Keratinocyte (primary cell): Measurements from ENCODE around the gene MINK1. TPM values are rescaled to one million over a fixed set of nuclear protein-coding genes. Genes with fewer than 3 reads are reported as not detected.

Experiments used
- DNase-seq: peaks from one replicate; pipeline ENCODE4 v3.0.0-alpha.2; 2011; ENCODE audit warnings: low read depth, missing footprints, low spot score
- FAIRE-seq: peaks from 2 replicates; lab custom pipeline; 2011; peaks lifted over from hg19 to GRCh38; lab: Jason Lieb, UNC
- H2AFZ ChIP-seq: 2 replicates; pipeline ENCODE4 v1.6.0; 2012; ENCODE audit warnings: low read length, control low read depth, inconsistent platforms; ENCODE audit not compliant: control insufficient read depth
- H3K27ac ChIP-seq: 2 replicates; pipeline ENCODE4 v1.5.1; 2011; ENCODE audit warnings: low read length; ENCODE audit not compliant: control insufficient read depth, insufficient read depth
- H3K27me3 ChIP-seq: 3 replicates; pipeline ENCODE4 v1.6.0; 2011; ENCODE audit warnings: low read length; ENCODE audit not compliant: control insufficient read depth, insufficient read depth; ENCODE audit errors: extremely low read depth
- H3K36me3 ChIP-seq, 2 experiments: 2 replicates in 1 of 2; 3 replicates in 1 of 2; pipeline ENCODE4 v1.5.1; 2011; ENCODE audit warnings: low read length in 2 of 2, mild to moderate bottlenecking in 1 of 2; ENCODE audit not compliant: control insufficient read depth in 2 of 2, insufficient read depth in 2 of 2; ENCODE audit errors: extremely low read depth in 1 of 2
- H3K4me1 ChIP-seq: 3 replicates; pipeline ENCODE4 v1.5.1; 2011; ENCODE audit warnings: low read length; ENCODE audit not compliant: control insufficient read depth, insufficient read depth; ENCODE audit errors: extremely low read depth
- H3K4me2 ChIP-seq: 3 replicates; pipeline ENCODE4 v1.6.0; 2011; ENCODE audit warnings: low read depth, low read length; ENCODE audit not compliant: control insufficient read depth, insufficient read depth; ENCODE audit errors: extremely low read depth
- H3K4me3 ChIP-seq, 3 experiments: fragments of 200-600 bp in 1 of 3; sonication (generic) in 1 of 3; 2 replicates in 2 of 3; 3 replicates in 1 of 3; pipeline ENCODE4 v1.5.1; 2011 to 2016; ENCODE audit warnings: low read length in 3 of 3, mild to moderate bottlenecking in 3 of 3, control low read depth in 2 of 3, inconsistent platforms in 1 of 3, low read depth in 1 of 3, mixed read lengths in 1 of 3, mixed run types in 1 of 3, moderate library complexity in 1 of 3; ENCODE audit not compliant: control insufficient read depth in 2 of 3, insufficient read depth in 2 of 3; ENCODE audit errors: extremely low read depth in 1 of 3
- H3K79me2 ChIP-seq: 2 replicates; pipeline ENCODE4 v1.6.0; 2012; ENCODE audit warnings: low read length; ENCODE audit not compliant: control insufficient read depth, insufficient read depth
- H3K9ac ChIP-seq: 3 replicates; pipeline ENCODE4 v1.6.0; 2011; ENCODE audit warnings: low read length; ENCODE audit not compliant: control insufficient read depth, insufficient read depth; ENCODE audit errors: extremely low read depth
- H3K9me1 ChIP-seq: 3 replicates; pipeline ENCODE4 v1.6.0; 2011; ENCODE audit warnings: low read length; ENCODE audit not compliant: control insufficient read depth, insufficient read depth; ENCODE audit errors: extremely low read depth
- H3K9me3 ChIP-seq: 2 replicates; pipeline ENCODE4 v1.5.1; 2012; ENCODE audit warnings: low read depth, low read length; ENCODE audit not compliant: control insufficient read depth
- H4K20me1 ChIP-seq: 3 replicates; pipeline ENCODE4 v1.6.0; 2011; ENCODE audit warnings: low read length; ENCODE audit not compliant: control insufficient read depth, insufficient read depth; ENCODE audit errors: extremely low read depth
- EZH2 ChIP-seq: IDR thresholded peaks from one replicate; pipeline ENCODE4 v1.6.1; 2012; ENCODE audit warnings: inconsistent platforms, mild to moderate bottlenecking, low read length, moderate library complexity
- dilution Hi-C: fragments of 300-500 bp; cut with MboI; formaldehyde crosslinking; loops from one replicate; pipeline ENCODE4 v1.7.0; 2020; ENCODE audit warnings: low sequenced_read_pairs; ENCODE audit not compliant: extremely low pct_ligation_motif_present
- polyA plus RNA-seq, 5 experiments: library from polyadenylated mRNA; depleted of rRNA in 3 of 5; stranded (reverse) in 3 of 5; stranded (forward) in 1 of 5; unstranded in 1 of 5; fragments of >200 nt; gene quantifications; 1 replicate in 1 of 5; 2 replicates in 3 of 5; 3 replicates in 1 of 5; pipeline versions ENCODE4 v1.2.1 to v1.2.3, GENCODE V29; 2011 to 2012; ENCODE audit warnings: missing spikeins in 2 of 5, low read depth in 1 of 5, low replicate concordance in 1 of 5
- TF ChIP-seq, protein P1 (sequence below), 3 experiments: IDR thresholded peaks in 1 of 3; conservative IDR thresholded peaks in 1 of 3; optimal IDR thresholded peaks in 1 of 3; 2 replicates in 2 of 3; 3 replicates in 1 of 3; pipeline versions ENCODE3 to v1.5.1; 2011; ENCODE audit warnings: low read length in 3 of 3, mild to moderate bottlenecking in 3 of 3, moderate library complexity in 2 of 3, control low read depth in 1 of 3, inconsistent platforms in 1 of 3; ENCODE audit not compliant: insufficient read depth in 2 of 3; ENCODE audit errors: extremely low read depth in 1 of 3

The MINK1 gene
- polyA plus RNA-seq, 1 donor (not counting 4 experiments of a cell fraction or from before 2014, with no cell fraction given) = 82.8 TPM

DNA sequence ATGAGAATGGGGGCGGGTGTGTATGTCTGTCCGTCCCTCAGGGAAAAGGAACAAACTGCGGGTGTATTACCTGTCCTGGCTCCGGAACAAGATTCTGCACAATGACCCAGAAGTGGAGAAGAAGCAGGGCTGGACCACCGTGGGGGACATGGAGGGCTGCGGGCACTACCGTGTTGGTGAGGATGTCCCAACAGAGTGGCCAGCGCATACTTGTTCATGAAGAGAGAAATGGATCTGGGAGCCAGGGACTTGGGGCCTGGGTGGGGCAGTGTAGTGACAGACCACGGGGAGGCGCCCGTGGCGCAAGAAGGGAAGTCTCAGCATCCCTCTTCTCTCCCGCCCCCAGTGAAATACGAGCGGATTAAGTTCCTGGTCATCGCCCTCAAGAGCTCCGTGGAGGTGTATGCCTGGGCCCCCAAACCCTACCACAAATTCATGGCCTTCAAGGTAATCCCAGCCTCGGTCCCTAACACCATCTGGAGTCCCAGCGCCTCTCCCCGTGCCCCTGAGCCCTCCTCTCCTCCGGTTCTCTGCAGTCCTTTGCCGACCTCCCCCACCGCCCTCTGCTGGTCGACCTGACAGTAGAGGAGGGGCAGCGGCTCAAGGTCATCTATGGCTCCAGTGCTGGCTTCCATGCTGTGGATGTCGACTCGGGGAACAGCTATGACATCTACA lies 62.7 kb downstream of the MINK1 start:
- H3K36me3 ChIP-seq = peaks cover 44 to 45% of the 10 kb centered on the region in 2 experiments

DNA sequence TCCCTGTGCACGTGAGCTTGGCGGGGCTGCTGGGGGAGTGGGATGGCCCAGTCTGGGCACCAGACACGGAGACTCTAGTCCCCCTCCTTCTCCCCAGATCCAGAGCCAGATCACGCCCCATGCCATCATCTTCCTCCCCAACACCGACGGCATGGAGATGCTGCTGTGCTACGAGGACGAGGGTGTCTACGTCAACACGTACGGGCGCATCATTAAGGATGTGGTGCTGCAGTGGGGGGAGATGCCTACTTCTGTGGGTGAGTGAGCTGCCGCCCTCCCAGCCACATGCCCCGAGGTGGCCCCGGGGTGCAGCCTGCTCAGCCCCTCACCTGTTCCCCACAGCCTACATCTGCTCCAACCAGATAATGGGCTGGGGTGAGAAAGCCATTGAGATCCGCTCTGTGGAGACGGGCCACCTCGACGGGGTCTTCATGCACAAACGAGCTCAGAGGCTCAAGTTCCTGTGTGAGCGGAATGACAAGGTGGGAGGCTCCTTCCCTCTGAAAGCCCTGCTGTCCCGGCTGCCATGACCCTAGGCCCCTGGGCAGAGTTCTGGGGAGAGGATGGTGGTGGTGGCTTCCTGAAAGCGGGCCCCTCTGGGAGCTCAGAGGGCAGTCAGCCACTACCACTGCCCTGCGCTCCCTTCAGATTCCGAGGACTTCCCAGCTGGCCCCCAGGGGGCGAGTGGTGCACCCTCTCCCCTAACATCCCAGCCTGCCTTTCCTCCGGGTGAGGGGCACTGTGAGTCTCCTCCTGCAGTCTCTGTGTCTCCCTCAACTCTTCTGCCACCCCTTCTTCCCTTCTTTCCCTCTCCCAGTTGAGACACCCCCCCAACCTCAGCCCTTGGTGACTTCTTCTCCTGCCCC lies 63.4 kb downstream of the MINK1 start:
- FAIRE-seq = no peak

More for the DNA sequence above, 62.7 kb downstream of the MINK1 start:
- no peaks in the 10 kb centered on the region for H3K9me1 ChIP-seq
- H3K4me3 ChIP-seq = no peak overlapping the region
- H3K9me3 ChIP-seq = no peaks in the 10 kb centered on the region
- TF ChIP-seq, protein P1, sequence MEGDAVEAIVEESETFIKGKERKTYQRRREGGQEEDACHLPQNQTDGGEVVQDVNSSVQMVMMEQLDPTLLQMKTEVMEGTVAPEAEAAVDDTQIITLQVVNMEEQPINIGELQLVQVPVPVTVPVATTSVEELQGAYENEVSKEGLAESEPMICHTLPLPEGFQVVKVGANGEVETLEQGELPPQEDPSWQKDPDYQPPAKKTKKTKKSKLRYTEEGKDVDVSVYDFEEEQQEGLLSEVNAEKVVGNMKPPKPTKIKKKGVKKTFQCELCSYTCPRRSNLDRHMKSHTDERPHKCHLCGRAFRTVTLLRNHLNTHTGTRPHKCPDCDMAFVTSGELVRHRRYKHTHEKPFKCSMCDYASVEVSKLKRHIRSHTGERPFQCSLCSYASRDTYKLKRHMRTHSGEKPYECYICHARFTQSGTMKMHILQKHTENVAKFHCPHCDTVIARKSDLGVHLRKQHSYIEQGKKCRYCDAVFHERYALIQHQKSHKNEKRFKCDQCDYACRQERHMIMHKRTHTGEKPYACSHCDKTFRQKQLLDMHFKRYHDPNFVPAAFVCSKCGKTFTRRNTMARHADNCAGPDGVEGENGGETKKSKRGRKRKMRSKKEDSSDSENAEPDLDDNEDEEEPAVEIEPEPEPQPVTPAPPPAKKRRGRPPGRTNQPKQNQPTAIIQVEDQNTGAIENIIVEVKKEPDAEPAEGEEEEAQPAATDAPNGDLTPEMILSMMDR (optimal IDR thresholded peaks at IDR 0.05 in 1 of 3, IDR thresholded peaks at IDR 0.05 in 1 of 3, conservative IDR thresholded peaks at IDR 0.05 in 1 of 3; ENCODE audit: extremely low read depth in 1 of 3, insufficient read depth in 2 of 3, low read length in 3 of 3) = peak in 2 of 3 experiments; percentile 2 to 33
- TF ChIP-seq EZH2 = no peak
- peaks cover 10% of the 10 kb centered on the region for H4K20me1 ChIP-seq
- H3K9ac ChIP-seq = no peak overlapping the region
- H3K27ac ChIP-seq = no peak overlapping the region
- DNase-seq (no peak), FAIRE-seq (no peak)
- H3K79me2 ChIP-seq = no peaks in the 10 kb centered on the region
- no peak overlapping the region for H2AFZ ChIP-seq
- no peaks in the 10 kb centered on the region for H3K27me3 ChIP-seq
- H3K4me1 ChIP-seq = peaks cover 6% of the 10 kb centered on the region
- no peak overlapping the region for H3K4me2 ChIP-seq
- dilution Hi-C loops = no loop called here

More for the DNA sequence above, 63.4 kb downstream of the MINK1 start:
- H3K27me3 ChIP-seq = no peaks in the 10 kb centered on the region
- no peak for DNase-seq
- dilution Hi-C loops = no loop called here
- no peaks in the 10 kb centered on the region for H3K79me2 ChIP-seq
- H2AFZ ChIP-seq = no peak overlapping the region
- peaks cover 41 to 44% of the 10 kb centered on the region in 2 experiments for H3K36me3 ChIP-seq
- no peak overlapping the region for H3K9ac ChIP-seq
- H3K9me1 ChIP-seq = no peaks in the 10 kb centered on the region
- peaks cover 10% of the 10 kb centered on the region for H4K20me1 ChIP-seq
- H3K4me2 ChIP-seq = no peak overlapping the region
- peaks cover 6% of the 10 kb centered on the region for H3K4me1 ChIP-seq
- H3K4me3 ChIP-seq = no peak overlapping the region
- no peaks in the 10 kb centered on the region for H3K9me3 ChIP-seq
- H3K27ac ChIP-seq = no peak overlapping the region
- TF ChIP-seq, protein P1 (optimal IDR thresholded peaks at IDR 0.05 in 1 of 3, IDR thresholded peaks at IDR 0.05 in 1 of 3, conservative IDR thresholded peaks at IDR 0.05 in 1 of 3; ENCODE audit: extremely low read depth in 1 of 3, insufficient read depth in 2 of 3, low read length in 3 of 3) = no peak
- TF ChIP-seq EZH2 = no peak
